HG02798 (cell line): ENCODE data around the gene GBX1.
A peak's percentile ranks its signal among the peaks of the same experiment; 100 is the strongest.

Source experiments
- ATAC-seq: cut with Tn5 transposase; IDR thresholded peaks from one replicate; pipeline ENCODE4 v1.9.1; 2021; ENCODE audit warnings: mild to moderate bottlenecking; ENCODE audit not compliant: unreplicated experiment, poor library complexity

Gene GBX1

DNA sequence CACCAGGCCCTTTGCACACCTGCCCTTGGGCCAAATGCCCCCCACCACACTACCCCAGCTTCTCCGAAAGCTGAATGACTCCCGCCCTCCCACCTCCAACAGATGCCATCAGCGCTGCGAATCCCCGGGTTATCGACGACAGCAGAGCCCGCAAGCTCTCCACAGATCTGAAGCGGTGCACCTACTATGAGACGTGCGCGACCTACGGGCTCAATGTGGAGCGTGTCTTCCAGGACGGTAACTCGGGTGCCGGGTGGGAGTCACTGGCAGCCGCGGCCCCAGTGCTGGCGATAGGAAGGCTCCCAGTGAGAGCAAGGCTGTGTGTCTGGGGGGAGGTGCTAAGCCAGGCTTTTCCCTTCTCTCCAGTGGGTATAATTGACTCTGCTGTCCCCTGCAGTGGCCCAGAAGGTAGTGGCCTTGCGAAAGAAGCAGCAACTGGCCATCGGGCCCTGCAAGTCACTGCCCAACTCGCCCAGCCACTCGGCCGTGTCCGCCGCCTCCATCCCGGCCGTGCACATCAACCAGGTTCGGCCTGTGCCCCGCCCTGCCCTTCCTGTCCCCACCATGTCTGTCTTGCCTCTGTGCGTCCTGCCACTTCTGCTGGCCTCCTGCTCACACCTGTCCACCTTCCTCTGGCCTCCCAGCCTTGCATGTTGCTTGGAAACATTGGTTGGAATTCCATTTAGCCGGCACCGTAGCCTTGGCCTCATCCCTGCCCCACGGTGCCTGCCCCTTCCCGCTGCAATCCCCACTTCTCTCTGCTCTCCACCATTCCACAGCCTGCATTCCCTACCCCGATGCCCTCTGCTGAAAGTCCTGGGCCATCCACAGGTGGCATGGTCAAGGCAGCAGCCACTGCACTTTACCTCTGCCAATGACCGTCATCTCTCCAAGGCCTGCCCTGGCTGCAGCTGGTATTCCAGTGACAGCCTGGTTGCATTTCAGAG, 49.1 kb downstream of the GBX1 start:
- no peak for ATAC-seq

- no peak for ATAC-seq
Measured at GRCh38 chr7:151117565-151117964, 49.9 kb downstream of the GBX1 start.

- ATAC-seq: no peak
Measured at GRCh38 chr7:151116603-151117440, 50.7 kb downstream of the GBX1 start.

- ATAC-seq: no peak
Measured at GRCh38 chr7:151115836-151116418, 51.6 kb downstream of the GBX1 start.

- no peak for ATAC-seq
Measured at GRCh38 chr7:151115121-151115835, 52.2 kb downstream of the GBX1 start.

DNA sequence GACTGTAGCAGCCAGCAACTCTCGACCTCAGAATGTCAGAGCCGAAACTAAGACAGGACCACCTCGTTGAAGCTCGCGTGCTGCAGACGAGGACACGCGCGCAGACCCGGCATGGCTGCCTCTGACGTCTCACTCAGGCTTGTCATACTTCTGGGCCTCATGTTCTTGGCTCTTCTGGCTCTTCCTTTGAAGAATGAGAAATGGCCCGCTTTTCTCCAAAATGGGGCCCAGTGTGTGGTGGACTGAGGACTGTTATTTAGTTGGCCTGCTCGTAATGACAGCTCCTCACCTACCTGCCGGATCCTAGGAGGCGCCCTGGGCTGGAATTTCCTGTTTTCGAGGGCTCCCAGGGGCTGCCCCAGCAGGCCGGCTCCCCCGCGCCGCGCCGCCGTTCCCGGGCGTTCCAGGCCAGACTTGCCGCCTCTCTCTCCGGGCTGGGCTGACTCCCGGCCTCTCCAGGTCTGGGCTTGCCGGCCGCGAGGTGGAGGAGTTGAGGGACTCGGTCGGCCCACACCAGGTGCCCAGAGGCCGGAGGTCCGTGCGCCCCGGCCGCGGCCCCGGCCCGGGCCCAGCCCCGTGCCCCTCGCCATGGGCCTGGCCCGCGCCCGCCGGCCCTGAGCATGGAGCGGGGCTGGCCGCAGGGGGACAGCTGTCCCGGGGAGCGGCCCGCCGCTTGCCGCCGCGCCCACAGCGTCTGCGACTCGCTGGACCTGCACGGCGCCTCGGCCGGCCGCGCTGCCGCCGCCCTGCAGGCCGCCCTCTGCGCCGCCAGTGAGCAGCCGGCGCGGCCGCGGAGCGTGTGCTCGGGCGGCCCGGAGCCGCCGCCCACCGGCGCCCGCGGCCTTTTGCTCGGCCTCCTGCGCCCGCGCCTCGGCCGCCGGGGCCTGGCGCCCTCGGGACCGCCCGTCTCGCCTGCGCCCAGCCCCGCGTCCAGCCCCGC, 53.1 kb downstream of the GBX1 start:
- ATAC-seq: no peak

DNA sequence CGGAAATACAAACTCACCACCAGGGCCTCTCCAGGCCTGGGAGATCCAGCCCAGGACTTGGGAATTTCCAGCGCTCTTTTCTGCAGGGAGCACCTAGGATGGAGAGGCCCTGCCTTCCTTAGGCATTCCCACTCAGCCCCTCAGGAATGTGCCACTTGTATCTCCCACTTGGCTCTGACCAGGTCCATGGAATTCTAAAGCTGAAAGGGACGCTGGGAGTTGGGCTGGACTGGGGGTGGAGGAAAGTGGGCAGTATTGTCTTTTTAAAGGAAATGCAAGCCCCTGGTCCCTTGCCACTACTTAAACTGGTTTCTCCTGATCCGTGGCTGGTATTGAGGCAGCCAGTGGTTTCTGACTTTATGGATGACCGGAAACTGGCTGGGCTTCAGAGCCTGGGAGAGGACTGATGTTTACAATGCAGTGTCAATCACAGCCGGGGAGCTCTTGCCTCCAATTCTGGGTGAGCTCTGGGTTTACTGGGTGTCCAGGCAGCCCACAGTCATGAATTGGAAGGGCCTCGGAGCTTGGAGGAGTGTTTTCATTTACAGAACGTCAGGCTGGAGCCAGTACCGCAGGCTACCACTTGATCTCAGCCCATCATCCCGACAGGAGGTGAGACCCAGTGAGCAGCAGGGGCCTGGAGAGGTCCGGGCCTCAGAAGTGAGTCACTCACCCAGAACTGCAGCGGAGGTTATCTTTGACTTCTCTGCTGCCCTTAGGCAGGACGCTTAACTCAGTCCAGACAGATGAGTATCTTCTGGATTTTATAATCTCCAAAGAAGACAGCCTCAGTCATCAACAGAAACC, 53.9 kb downstream of the GBX1 start:
- no peak for ATAC-seq

- peak; percentile 88 for ATAC-seq
Measured at GRCh38 chr7:151110941-151111645, 56.4 kb downstream of the GBX1 start.

GRCh38 chr7:151110236-151110940, 57.1 kb downstream of the GBX1 start:
- no peak for ATAC-seq

DNA sequence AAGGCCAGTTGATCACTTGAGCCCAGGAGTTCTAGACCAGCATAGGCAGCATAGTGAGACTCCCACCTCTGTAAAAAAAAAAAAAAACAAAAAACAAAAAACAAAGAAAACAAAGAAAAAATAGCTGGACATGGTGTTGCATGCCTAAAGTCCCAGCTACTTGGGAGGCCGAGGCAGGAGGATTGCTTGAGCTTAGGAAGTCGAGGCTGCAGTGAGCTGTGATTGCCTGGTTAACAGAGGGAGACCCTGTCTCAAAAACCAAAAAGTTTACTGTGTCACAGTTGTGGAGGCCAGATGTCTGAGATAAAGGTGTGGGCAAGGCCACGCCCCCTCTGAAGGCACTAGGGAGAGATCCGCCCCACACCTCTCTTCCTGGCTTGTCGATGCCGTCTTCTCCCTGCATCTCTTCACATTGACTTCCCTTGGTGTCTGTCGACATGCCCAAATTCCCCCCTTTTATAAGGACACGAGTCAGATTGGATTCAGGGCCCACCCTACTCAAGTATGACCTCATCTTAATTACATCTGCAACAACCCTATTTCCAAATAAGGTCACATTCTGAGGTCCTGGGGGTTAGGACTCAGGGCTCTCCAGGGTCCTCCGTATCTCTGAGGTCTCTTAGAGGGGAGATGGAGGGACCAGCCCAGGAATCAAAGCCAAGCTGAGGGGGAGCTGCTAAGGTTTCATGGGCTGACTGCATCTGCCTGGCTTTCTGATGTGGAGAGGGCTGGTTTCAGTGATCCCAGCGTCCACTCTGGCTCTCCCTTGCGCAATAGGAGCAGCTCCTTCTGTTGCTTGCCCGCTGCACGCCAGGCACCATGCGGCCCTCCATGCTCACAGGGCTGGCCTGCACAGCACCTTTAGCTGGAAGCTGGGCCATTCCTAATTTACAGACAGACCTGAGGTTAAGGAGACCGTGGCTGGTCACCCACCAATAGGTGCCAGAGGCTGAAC, 58.1 kb downstream of the GBX1 start:
- ATAC-seq: no peak

DNA sequence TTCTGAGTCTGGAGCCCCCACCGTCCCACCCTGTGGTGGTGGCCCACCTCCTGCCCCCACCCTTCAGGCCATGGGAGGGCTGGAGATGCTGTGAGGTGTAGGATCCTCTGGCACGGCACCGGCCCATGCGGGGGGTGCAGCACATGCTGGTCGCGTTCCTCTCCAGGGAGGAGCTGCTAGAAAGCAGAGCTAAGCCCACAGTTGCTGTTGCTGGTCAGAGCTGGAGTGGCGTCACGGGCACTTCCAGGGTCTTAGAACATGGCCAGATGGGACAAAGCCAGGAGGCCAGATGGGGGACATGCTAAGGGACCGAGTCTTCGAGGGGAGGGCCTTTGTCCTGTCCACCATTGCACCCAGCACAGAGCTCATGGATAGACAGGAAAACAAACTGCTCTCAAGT, 59.6 kb downstream of the GBX1 start:
- ATAC-seq: no peak

- ATAC-seq: no peak
Measured at GRCh38 chr7:151104411-151105235, 62.9 kb downstream of the GBX1 start.

GRCh38 chr7:151103973-151104372, 63.5 kb downstream of the GBX1 start:
- no peak for ATAC-seq

DNA sequence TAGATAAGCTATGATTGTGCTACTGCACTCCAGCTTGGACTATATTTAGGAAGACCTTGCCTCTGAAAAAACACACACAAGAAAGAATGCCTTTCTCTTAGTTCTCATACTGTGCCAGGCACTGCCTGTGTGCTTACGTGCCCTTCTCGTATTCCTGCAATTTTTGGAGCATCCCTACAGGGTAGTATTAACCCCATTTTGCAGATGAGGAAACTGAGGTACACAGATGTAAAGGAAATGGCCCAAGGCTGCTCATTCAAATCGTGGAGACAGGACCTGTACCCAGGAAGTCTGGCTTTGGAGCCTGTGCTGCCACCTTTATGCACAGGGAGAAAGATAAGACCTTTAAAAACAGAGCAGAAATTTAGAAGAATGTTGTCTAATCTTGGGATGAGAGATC, 64.5 kb downstream of the GBX1 start:
- no peak for ATAC-seq
